ENCODE measurements around the gene SIGLEC12.

GRCh38 chr19:51493776-51494175 is 7.8 kb downstream of the SIGLEC12 start:
- TF ChIP-seq TAF15 (IDR thresholded peaks at IDR 0.05; ENCODE audit: low read depth, low read length), result no peak
- TF ChIP-seq, protein P1, sequence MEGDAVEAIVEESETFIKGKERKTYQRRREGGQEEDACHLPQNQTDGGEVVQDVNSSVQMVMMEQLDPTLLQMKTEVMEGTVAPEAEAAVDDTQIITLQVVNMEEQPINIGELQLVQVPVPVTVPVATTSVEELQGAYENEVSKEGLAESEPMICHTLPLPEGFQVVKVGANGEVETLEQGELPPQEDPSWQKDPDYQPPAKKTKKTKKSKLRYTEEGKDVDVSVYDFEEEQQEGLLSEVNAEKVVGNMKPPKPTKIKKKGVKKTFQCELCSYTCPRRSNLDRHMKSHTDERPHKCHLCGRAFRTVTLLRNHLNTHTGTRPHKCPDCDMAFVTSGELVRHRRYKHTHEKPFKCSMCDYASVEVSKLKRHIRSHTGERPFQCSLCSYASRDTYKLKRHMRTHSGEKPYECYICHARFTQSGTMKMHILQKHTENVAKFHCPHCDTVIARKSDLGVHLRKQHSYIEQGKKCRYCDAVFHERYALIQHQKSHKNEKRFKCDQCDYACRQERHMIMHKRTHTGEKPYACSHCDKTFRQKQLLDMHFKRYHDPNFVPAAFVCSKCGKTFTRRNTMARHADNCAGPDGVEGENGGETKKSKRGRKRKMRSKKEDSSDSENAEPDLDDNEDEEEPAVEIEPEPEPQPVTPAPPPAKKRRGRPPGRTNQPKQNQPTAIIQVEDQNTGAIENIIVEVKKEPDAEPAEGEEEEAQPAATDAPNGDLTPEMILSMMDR (IDR thresholded peaks at IDR 0.05 in 2 of 3, conservative IDR thresholded peaks at IDR 0.05 in 1 of 3; ENCODE audit: insufficient read depth in 2 of 3, low read depth in 1 of 3, low read length in 3 of 3), result no peak
- no peak for TF ChIP-seq NCOA1 (IDR thresholded peaks at IDR 0.05; ENCODE audit: low read depth)
- no peak for TF ChIP-seq RBM39 (optimal IDR thresholded peaks at IDR 0.05; ENCODE audit: low read depth, low read length)
- TF ChIP-seq POLR2AphosphoS5 (IDR thresholded peaks at IDR 0.05; ENCODE audit: control insufficient read depth, insufficient read depth, low read depth, low read length), result no peak
- TF ChIP-seq FOXA1 (IDR thresholded peaks at IDR 0.05; ENCODE audit: borderline replicate concordance), result no peak
- TF ChIP-seq PKNOX1 (IDR thresholded peaks at IDR 0.05), result no peak
- no peak for TF ChIP-seq TBP (optimal IDR thresholded peaks at IDR 0.05; ENCODE audit: low read depth, low read length)
- no peak for TF ChIP-seq FIP1L1 (IDR thresholded peaks at IDR 0.05; ENCODE audit: low read depth, low read length, poor library complexity, severe bottlenecking)
- TF ChIP-seq FOXJ3 (CRISPR knock-in tag; IDR thresholded peaks at IDR 0.05), result no peak
- TF ChIP-seq, protein P2, sequence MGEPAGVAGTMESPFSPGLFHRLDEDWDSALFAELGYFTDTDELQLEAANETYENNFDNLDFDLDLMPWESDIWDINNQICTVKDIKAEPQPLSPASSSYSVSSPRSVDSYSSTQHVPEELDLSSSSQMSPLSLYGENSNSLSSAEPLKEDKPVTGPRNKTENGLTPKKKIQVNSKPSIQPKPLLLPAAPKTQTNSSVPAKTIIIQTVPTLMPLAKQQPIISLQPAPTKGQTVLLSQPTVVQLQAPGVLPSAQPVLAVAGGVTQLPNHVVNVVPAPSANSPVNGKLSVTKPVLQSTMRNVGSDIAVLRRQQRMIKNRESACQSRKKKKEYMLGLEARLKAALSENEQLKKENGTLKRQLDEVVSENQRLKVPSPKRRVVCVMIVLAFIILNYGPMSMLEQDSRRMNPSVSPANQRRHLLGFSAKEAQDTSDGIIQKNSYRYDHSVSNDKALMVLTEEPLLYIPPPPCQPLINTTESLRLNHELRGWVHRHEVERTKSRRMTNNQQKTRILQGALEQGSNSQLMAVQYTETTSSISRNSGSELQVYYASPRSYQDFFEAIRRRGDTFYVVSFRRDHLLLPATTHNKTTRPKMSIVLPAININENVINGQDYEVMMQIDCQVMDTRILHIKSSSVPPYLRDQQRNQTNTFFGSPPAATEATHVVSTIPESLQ (CRISPR knock-in tag; IDR thresholded peaks at IDR 0.05), result no peak
- TF ChIP-seq ZNF274 (IDR thresholded peaks at IDR 0.05; ENCODE audit: borderline replicate concordance, low read depth, low read length), result no peak
- TF ChIP-seq FOSL1 (tag; conservative IDR thresholded peaks at IDR 0.05), result no peak

Data from K562 (cell line).